A549 (cell line): ENCODE results near the gene ZNF622. TPM values are rescaled to one million over a fixed set of nuclear protein-coding genes. Genes with fewer than 3 reads are reported as not detected.
"Not testable (repeated sequence)": the region's sequence is repeated elsewhere in the genome, so short reads cannot be mapped to it uniquely, and the experiment has no call there.

ENCODE experiments used
- ATAC-seq, 2 experiments: fragments of 200-7000 bp in 1 of 2; fragments of >200 bp in 1 of 2; cut with Nextera tagmentation in 1 of 2; cut with Tn5 transposase in 1 of 2; 3 replicates each; pipeline versions ENCODE4 v1.8.0 to v1.9.1; 2018 to 2020; ENCODE audit warnings: mild to moderate bottlenecking in 1 of 2, moderate library complexity in 1 of 2
- CTCF ChIA-PET: fragments of 300-600 bp; sonication (Branson Sonifier 250); formaldehyde crosslinking; extraction: SDS; loops from one replicate; lab custom pipeline; 2021; ENCODE audit warnings: antibody characterized with exemption, inconsistent platforms; lab: Yijun Ruan, JAX
- POLR2A ChIA-PET: fragments of 350-600 bp; formaldehyde crosslinking; extraction: SDS; loops from one replicate; lab custom pipeline; 2021; ENCODE audit warnings: antibody characterized with exemption, inconsistent platforms; lab: Yijun Ruan, JAX
- DNase-seq, 2 experiments: peaks; one replicate each; pipeline versions ENCODE4 v3.0.0 to v3.0.0-alpha.2; 2011 to 2016; ENCODE audit warnings: low read depth in 1 of 2, low spot score in 1 of 2
- FAIRE-seq: peaks from 2 replicates; lab custom pipeline; 2011; peaks lifted over from hg19 to GRCh38; lab: Jason Lieb, UNC
- H3K27ac ChIP-seq, 2 experiments: fragments of >200 bp; sonication (Bioruptor Twin); formaldehyde crosslinking; 3 replicates each; pipeline ENCODE4 v1.5.1; 2016 to 2017
- H3K4me1 ChIP-seq: fragments of >200 bp; sonication (Bioruptor Twin); formaldehyde crosslinking; 3 replicates; pipeline ENCODE4 v1.6.1; 2016
- H3K4me2 ChIP-seq: fragments of >200 bp; sonication (Bioruptor Twin); formaldehyde crosslinking; 3 replicates; pipeline ENCODE4 v1.6.1; 2016
- H3K4me3 ChIP-seq: fragments of >200 bp; sonication (Bioruptor Twin); formaldehyde crosslinking; 3 replicates; pipeline ENCODE4 v1.5.1; 2016
- H3K9me3 ChIP-seq: fragments of >200 bp; sonication (Bioruptor Twin); formaldehyde crosslinking; 3 replicates; pipeline ENCODE4 v1.6.1; 2016
- ATOH8 ChIP-seq: fragments of 250-450 bp; sonication (Bioruptor Pico); IDR thresholded peaks from 2 replicates; pipeline ENCODE4 v1.5.0; 2020; ENCODE audit warnings: low read depth, mild to moderate bottlenecking, moderate library complexity
- BHLHE40 ChIP-seq: IDR thresholded peaks from 2 replicates; pipeline ENCODE4 v1.6.1; 2012; ENCODE audit warnings: low read depth, low read length, inconsistent platforms
- CBX8 ChIP-seq: fragments of 200-600 bp; sonication (generic); IDR thresholded peaks from 2 replicates; pipeline ENCODE4 v1.6.1; 2016
- CHD4 ChIP-seq: fragments of 200-600 bp; sonication (generic); IDR thresholded peaks from 2 replicates; pipeline ENCODE4 v1.6.1; 2016; ENCODE audit warnings: antibody characterized with exemption, mild to moderate bottlenecking, borderline replicate concordance
- EHF ChIP-seq: fragments of 250-450 bp; sonication (Bioruptor Pico); IDR thresholded peaks from 2 replicates; pipeline ENCODE4 v1.5.0; 2020; ENCODE audit warnings: mild to moderate bottlenecking
- ELK1 ChIP-seq: fragments of 150-350 bp; IDR thresholded peaks from 2 replicates; pipeline ENCODE4 v1.6.1; 2014; ENCODE audit warnings: low read depth, mild to moderate bottlenecking, low read length
- FOSB ChIP-seq: fragments of 250-450 bp; sonication (Bioruptor Pico); IDR thresholded peaks from 2 replicates; pipeline ENCODE4 v1.5.0; 2020; ENCODE audit warnings: mild to moderate bottlenecking, moderate library complexity
- FOSL2 ChIP-seq, 2 experiments: fragments of 450-650 bp in 1 of 2; fragments of >200 bp in 1 of 2; sonication (Bioruptor Twin) in 1 of 2; formaldehyde crosslinking; IDR thresholded peaks; 2 replicates each; pipeline versions ENCODE4 v1.5.0 to v1.6.1; 2016 to 2020; ENCODE audit warnings: mild to moderate bottlenecking in 1 of 2, moderate library complexity in 1 of 2
- GATA3 ChIP-seq: IDR thresholded peaks from 2 replicates; pipeline ENCODE4 v1.6.1; 2012; ENCODE audit warnings: borderline replicate concordance
- HES2 ChIP-seq: fragments of >200 bp; sonication (Bioruptor Twin); formaldehyde crosslinking; IDR thresholded peaks from 2 replicates; pipeline ENCODE4 v1.6.1; 2016
- HEYL ChIP-seq: fragments of 250-450 bp; sonication (Bioruptor Pico); IDR thresholded peaks from 2 replicates; pipeline ENCODE4 v1.8.0; 2021; ENCODE audit warnings: mild to moderate bottlenecking, moderate library complexity
- HMGXB4 ChIP-seq: fragments of 250-450 bp; sonication (Bioruptor Pico); IDR thresholded peaks from 2 replicates; pipeline ENCODE4 v1.5.0; 2021; ENCODE audit warnings: mild to moderate bottlenecking, moderate library complexity, borderline replicate concordance
- HOXA7 ChIP-seq: fragments of 250-450 bp; sonication (Bioruptor Pico); IDR thresholded peaks from 2 replicates; pipeline ENCODE4 v1.5.0; 2020; ENCODE audit warnings: mild to moderate bottlenecking, moderate library complexity
- HOXB13 ChIP-seq: fragments of 250-450 bp; sonication (Bioruptor Pico); IDR thresholded peaks from 2 replicates; pipeline ENCODE4 v1.5.0; 2020; ENCODE audit warnings: low read depth, mild to moderate bottlenecking, moderate library complexity
- JUNB ChIP-seq: fragments of >200 bp; sonication (Bioruptor Twin); formaldehyde crosslinking; IDR thresholded peaks from 2 replicates; pipeline ENCODE4 v1.6.1; 2016
- KDM1A ChIP-seq: fragments of 200-600 bp; sonication (generic); IDR thresholded peaks from 2 replicates; pipeline ENCODE4 v1.6.1; 2016; ENCODE audit warnings: low read depth, mild to moderate bottlenecking
- MAX ChIP-seq: IDR thresholded peaks from 2 replicates; pipeline ENCODE4 v1.6.1; 2012
- MAZ ChIP-seq: fragments of 150-350 bp; IDR thresholded peaks from 2 replicates; pipeline ENCODE4 v1.6.1; 2014; ENCODE audit warnings: antibody characterized with exemption, low read depth, low read length, borderline replicate concordance
- MYC ChIP-seq: IDR thresholded peaks from 2 replicates; pipeline ENCODE4 v1.6.1; 2012; ENCODE audit warnings: mild to moderate bottlenecking, inconsistent platforms, low read length, improper control_type of control experiment, borderline replicate concordance
- NR3C1 ChIP-seq: fragments of >200 bp; sonication (Bioruptor Twin); formaldehyde crosslinking; IDR thresholded peaks from 3 replicates; pipeline ENCODE4 v1.6.1; 2017
- RAD21 ChIP-seq, 2 experiments: fragments of >200 bp in 1 of 2; sonication (Bioruptor Twin) in 1 of 2; formaldehyde crosslinking in 1 of 2; IDR thresholded peaks in 1 of 2; conservative IDR thresholded peaks in 1 of 2; 2 replicates in 1 of 2; 3 replicates in 1 of 2; pipeline ENCODE4 v1.6.1; 2012 to 2018; ENCODE audit warnings: inconsistent platforms in 1 of 2
- RCOR1 ChIP-seq: fragments of 150-350 bp; IDR thresholded peaks from 2 replicates; pipeline ENCODE4 v1.6.1; 2014; ENCODE audit warnings: antibody characterized with exemption, low read length, low read depth
- REST ChIP-seq: fragments of 200-600 bp; sonication (generic); IDR thresholded peaks from 2 replicates; pipeline ENCODE4 v1.6.1; 2016; ENCODE audit warnings: antibody characterized with exemption, mild to moderate bottlenecking, moderate library complexity
- RFX5 ChIP-seq: fragments of 450-650 bp; IDR thresholded peaks from 2 replicates; pipeline ENCODE4 v1.7.1; 2014; ENCODE audit warnings: antibody characterized with exemption, mild to moderate bottlenecking, moderate library complexity
- SMC3 ChIP-seq: fragments of >200 bp; sonication (Bioruptor Twin); formaldehyde crosslinking; IDR thresholded peaks from 3 replicates; pipeline ENCODE4 v1.6.1; 2018; ENCODE audit warnings: inconsistent platforms
- ZNF302 ChIP-seq: fragments of 250-450 bp; sonication (Bioruptor Pico); IDR thresholded peaks from 2 replicates; pipeline ENCODE4 v1.9.0; 2021; ENCODE audit warnings: inconsistent platforms, mild to moderate bottlenecking, moderate library complexity
- WGBS: methylation state at CpG from one replicate; pipeline ENCODE4 v1.1.6; 2017; ENCODE audit errors: missing lambda C conversion rate; 5-methylcytosine and 5-hydroxymethylcytosine counted together
- polyA plus RNA-seq, 4 experiments: library from polyadenylated mRNA; depleted of rRNA in 3 of 4; stranded (reverse); fragments of >200 nt; fragmentation: RNase III in 1 of 4; extraction: RNeasy Plus Mini Kit Qiagen cat#74134 plus additional on column Dnase treatment in 1 of 4; gene quantifications; 2 replicates in 3 of 4; 3 replicates in 1 of 4; pipeline ENCODE4 v1.2.3, GENCODE V29; 2011 to 2017

Gene ZNF622
- polyA plus RNA-seq, 2 of the 4 experiments (the other 2 are of a cell fraction) = 23.2 to 38.0 TPM

GRCh38 chr5:16477541-16477940 is 11.9 kb upstream of the ZNF622 start:
- POLR2A ChIA-PET = no interaction called here
- 65% methylated on average over 3 of the region's 3 CpGs for WGBS
- no peak overlapping the region for H3K4me3 ChIP-seq
- TF ChIP-seq CHD4 (no peak), REST (no peak), HOXA7 (CRISPR knock-in tag) (no peak), RFX5 (no peak), SMC3 (no peak), GATA3 (no peak), ZNF302 (CRISPR knock-in tag) (no peak), BHLHE40 (no peak), HEYL (CRISPR knock-in tag) (no peak), RAD21 (conservative IDR thresholded peaks at IDR 0.05 in 1 of 2, IDR thresholded peaks at IDR 0.05 in 1 of 2) (no peak), RCOR1 (no peak), EHF (no peak), JUNB (no peak), KDM1A (no peak), HMGXB4 (no peak)
- TF ChIP-seq, all 56 proteins: peak for 0
- Histone ChIP-seq H3K9me3 (no peaks in the 10 kb centered on the region), H3K4me2 (no peak overlapping the region), H3K4me1 (no peaks in the 10 kb centered on the region), H3K27ac (no peak overlapping the region)
- DNase-seq (no peak), FAIRE-seq (no peak), ATAC-seq (no peak)
- CTCF ChIA-PET = interaction anchor here (0.7 kb wide), 1 partner anchor 21 kb away, joined by 3 read pairs; no protein-coding TSS in a partner anchor

- DNase-seq, POLR2A ChIA-PET, FAIRE-seq, ATAC-seq, H3K4me1 ChIP-seq, H3K4me3 ChIP-seq, H3K9me3 ChIP-seq, H3K4me2 ChIP-seq, H3K27ac ChIP-seq: not testable (repeated sequence)
- CTCF ChIA-PET = interaction anchor here (0.9 to 1.7 kb wide), 2 partner anchors 11 to 13 kb away, joined by 4 to 5 read pairs; no protein-coding TSS in a partner anchor
- WGBS = 53% methylated on average over 3 of the region's 3 CpGs
Observed at GRCh38 chr5:16476417-16476816, 10.8 kb upstream of the ZNF622 start.

GRCh38 chr5:16471387-16471786 is 5.8 kb upstream of the ZNF622 start:
- DNase-seq (no peak), FAIRE-seq (no peak), ATAC-seq (no peak)
- no peak overlapping the region for H3K4me2 ChIP-seq
- H3K4me1 ChIP-seq = peaks cover 17% of the 10 kb centered on the region
- POLR2A ChIA-PET = no interaction called here
- H3K9me3 ChIP-seq = no peaks in the 10 kb centered on the region
- 74% methylated on average over 3 of the region's 3 CpGs for WGBS
- TF ChIP-seq RAD21 (conservative IDR thresholded peaks at IDR 0.05 in 1 of 2, IDR thresholded peaks at IDR 0.05 in 1 of 2) (no peak), CBX8 (no peak), GATA3 (no peak), HES2 (no peak), ATOH8 (CRISPR knock-in tag) (no peak), ELK1 (no peak), KDM1A (no peak), RCOR1 (no peak), MYC (no peak), SMC3 (no peak), HOXB13 (CRISPR knock-in tag) (no peak), HEYL (CRISPR knock-in tag) (no peak), FOSB (no peak), FOSL2 (IDR thresholded peaks at IDR 0.05) (no peak), FOSL2 (CRISPR knock-in tag; IDR thresholded peaks at IDR 0.05) (no peak), MAX (no peak), NR3C1 (no peak), CHD4 (no peak), MAZ (no peak)
- CTCF ChIA-PET = interaction anchor here (1.2 kb wide), 1 partner anchor 15 kb away, joined by 3 read pairs; no protein-coding TSS in a partner anchor
- no peak overlapping the region for H3K27ac ChIP-seq
- no peak overlapping the region for H3K4me3 ChIP-seq
